MM.1S (cell line): ENCODE results near the gene SLC1A2.

Source experiments
- DNase-seq: peaks from one replicate; pipeline ENCODE4 v3.0.0-alpha.2; 2015
- H2AFZ ChIP-seq: fragments of 300-600 bp; sonication (generic); 2 replicates; pipeline ENCODE4 v1.6.0; 2016; ENCODE audit warnings: antibody characterized with exemption, low read length
- H3F3A ChIP-seq: fragments of 300-600 bp; sonication (generic); 2 replicates; pipeline ENCODE4 v1.6.1; 2016; ENCODE audit warnings: mild to moderate bottlenecking, antibody characterized with exemption, low read length, moderate library complexity, mixed read lengths; ENCODE audit not compliant: insufficient read depth
- H3K27ac ChIP-seq: fragments of 300-600 bp; sonication (generic); 2 replicates; pipeline ENCODE4 v1.5.1; 2016; ENCODE audit warnings: mild to moderate bottlenecking, low read length
- H3K27me3 ChIP-seq: fragments of 300-600 bp; sonication (generic); replicated peaks from 2 replicates; pipeline ENCODE4 v1.6.0; 2016; ENCODE audit warnings: low read length; ENCODE audit not compliant: insufficient read depth
- H3K36me3 ChIP-seq: fragments of 300-600 bp; sonication (generic); replicated peaks from 2 replicates; pipeline ENCODE4 v1.6.1; 2016; ENCODE audit warnings: mild to moderate bottlenecking, low read length, mixed read lengths; ENCODE audit not compliant: insufficient read depth
- H3K4me1 ChIP-seq: fragments of 300-600 bp; sonication (generic); 2 replicates; pipeline ENCODE4 v1.6.1; 2016; ENCODE audit warnings: low read length, mixed read lengths
- H3K4me2 ChIP-seq: fragments of 300-600 bp; sonication (generic); 2 replicates; pipeline ENCODE4 v1.6.0; 2016; ENCODE audit warnings: low read depth, low read length
- H3K4me3 ChIP-seq: fragments of 300-600 bp; sonication (generic); 2 replicates; pipeline ENCODE4 v1.5.1; 2016; ENCODE audit warnings: low read length, mixed read lengths
- H3K79me2 ChIP-seq: fragments of 300-600 bp; sonication (generic); 2 replicates; pipeline ENCODE4 v1.6.1; 2016; ENCODE audit warnings: mixed run types, low read length, mixed read lengths
- H3K9ac ChIP-seq: fragments of 300-600 bp; sonication (generic); 2 replicates; pipeline ENCODE4 v1.6.1; 2016; ENCODE audit warnings: low read length, mixed read lengths
- H3K9me2 ChIP-seq: fragments of 300-600 bp; sonication (generic); replicated peaks from 2 replicates; pipeline ENCODE4 v1.6.1; 2016; ENCODE audit warnings: mild to moderate bottlenecking, low read length, mixed read lengths; ENCODE audit not compliant: insufficient read depth
- H3K9me3 ChIP-seq: fragments of 300-600 bp; sonication (generic); replicated peaks from 2 replicates; pipeline ENCODE4 v1.6.1; 2016; ENCODE audit warnings: mild to moderate bottlenecking, low read length, mixed read lengths; ENCODE audit not compliant: insufficient read depth
- H4K20me1 ChIP-seq: fragments of 300-600 bp; sonication (generic); 2 replicates; pipeline ENCODE4 v1.6.1; 2016; ENCODE audit warnings: mild to moderate bottlenecking, low read length, moderate library complexity, mixed read lengths; ENCODE audit not compliant: insufficient read depth
- CTCF ChIP-seq: fragments of 300-600 bp; sonication (generic); IDR thresholded peaks from 2 replicates; pipeline ENCODE4 v1.5.1; 2016; ENCODE audit warnings: antibody characterized with exemption, low read length, mixed read lengths
- EZH2 ChIP-seq: fragments of 300-600 bp; sonication (generic); optimal IDR thresholded peaks from 2 replicates; pipeline ENCODE3; 2017; ENCODE audit warnings: low read depth, mild to moderate bottlenecking, antibody characterized with exemption, low read length, mixed read lengths
- EZH2phosphoT487 ChIP-seq: fragments of 300-600 bp; sonication (generic); IDR thresholded peaks from 2 replicates; pipeline ENCODE4 v1.6.1; 2018; ENCODE audit warnings: antibody characterized with exemption, low read length

The SLC1A2 gene

GRCh38 chr11:35335226-35335625, 84.1 kb downstream of the SLC1A2 start:
- no peaks in the 10 kb centered on the region for H4K20me1 ChIP-seq

GRCh38 chr11:35334385-35335090, 84.8 kb downstream of the SLC1A2 start:
- TF ChIP-seq CTCF = no peak
- TF ChIP-seq EZH2phosphoT487 = no peak
- no peak for TF ChIP-seq EZH2
- Histone ChIP-seq H2AFZ (no peak overlapping the region), H3K4me3 (no peak overlapping the region), H3K9ac (no peak overlapping the region), H3F3A (no peaks in the 10 kb centered on the region), H3K27ac (no peak overlapping the region), H3K4me2 (no peak overlapping the region), H3K79me2 (no peaks in the 10 kb centered on the region), H3K27me3 (no peaks in the 10 kb centered on the region), H4K20me1 (no peaks in the 10 kb centered on the region), H3K36me3 (no peaks in the 10 kb centered on the region), H3K4me1 (peaks cover 19% of the 10 kb centered on the region), H3K9me2 (no peaks in the 10 kb centered on the region), H3K9me3 (no peaks in the 10 kb centered on the region)
- no peak for DNase-seq

More at GRCh38 chr11:35335226-35335625, 84.1 kb downstream of the SLC1A2 start:
- Histone ChIP-seq H3K27me3 (no peaks in the 10 kb centered on the region), H3K4me3 (no peak overlapping the region), H3K9me2 (no peaks in the 10 kb centered on the region), H3K9me3 (no peaks in the 10 kb centered on the region), H3K27ac (no peak overlapping the region), H3K4me1 (peaks cover 14% of the 10 kb centered on the region), H3K79me2 (no peaks in the 10 kb centered on the region), H3K36me3 (no peaks in the 10 kb centered on the region), H3F3A (no peaks in the 10 kb centered on the region), H3K9ac (no peak overlapping the region), H2AFZ (no peak overlapping the region), H3K4me2 (no peak overlapping the region)
- DNase-seq = no peak
- TF ChIP-seq EZH2 (no peak), CTCF (no peak), EZH2phosphoT487 (no peak)

GRCh38 chr11:35332524-35332923, 86.8 kb downstream of the SLC1A2 start:
- Histone ChIP-seq H2AFZ (no peak overlapping the region), H4K20me1 (no peaks in the 10 kb centered on the region), H3F3A (no peaks in the 10 kb centered on the region), H3K4me2 (no peak overlapping the region), H3K27me3 (no peaks in the 10 kb centered on the region), H3K36me3 (no peaks in the 10 kb centered on the region), H3K9me2 (no peaks in the 10 kb centered on the region), H3K4me1 (peaks cover 19% of the 10 kb centered on the region), H3K4me3 (no peak overlapping the region), H3K9ac (no peak overlapping the region), H3K27ac (no peak overlapping the region), H3K9me3 (no peaks in the 10 kb centered on the region), H3K79me2 (no peaks in the 10 kb centered on the region)
- no peak for TF ChIP-seq CTCF
- TF ChIP-seq EZH2phosphoT487 = no peak
- TF ChIP-seq EZH2 = no peak
- no peak for DNase-seq
